Omental fat pad (tissue), 4 donors: ENCODE data around the gene SPATA31C1. TPM values are rescaled to one million over a fixed set of nuclear protein-coding genes. Genes with fewer than 3 reads are reported as not detected.
"Not testable (repeated sequence)": the region's sequence is repeated elsewhere in the genome, so short reads cannot be mapped to it uniquely, and the experiment has no call there.

Source experiments
- ATAC-seq: fragments of 150-250 bp; one replicate; pipeline ENCODE4 v1.9.1; 2016; ENCODE audit warnings: mild to moderate bottlenecking, moderate library complexity; ENCODE audit not compliant: low FRiP score
- DNase-seq: peaks from one replicate; pipeline ENCODE4 v3.0.0-alpha.2; 2019; ENCODE audit warnings: low spot score
- CTCF ChIP-seq, 3 donors: fragments of 450-650 bp; IDR thresholded peaks; one replicate each; pipeline ENCODE4 v1.5.1; 2016 to 2017; ENCODE audit warnings: antibody characterized with exemption in 3 of 3, mild to moderate bottlenecking in 3 of 3, moderate library complexity in 2 of 3
- total RNA-seq, 4 donors: library from RNA; depleted of rRNA; stranded (reverse); fragments of >200 nt; gene quantifications; one replicate each; pipeline ENCODE4 v1.1.0, GENCODE V29; 2016

The SPATA31C1 gene
- not detected for total RNA-seq

- not testable (repeated sequence) for ATAC-seq, DNase-seq
Measured at GRCh38 chr9:87917662-87918061, at the start of gene SPATA31C1. TSS of gene SPATA31C1 (plus strand) at chr9:87917962.

- no peak for TF ChIP-seq CTCF (IDR thresholded peaks at IDR 0.05)
- DNase-seq, result no peak
- ATAC-seq, result no peak
Measured at GRCh38 chr9:87868175-87868574, 49.6 kb upstream of the SPATA31C1 start.

- no peak for TF ChIP-seq CTCF (IDR thresholded peaks at IDR 0.05)
- DNase-seq (no peak), ATAC-seq (no peak)
Measured at GRCh38 chr9:87868635-87869034, 49.1 kb upstream of the SPATA31C1 start.

- DNase-seq, result no peak
- TF ChIP-seq CTCF (IDR thresholded peaks at IDR 0.05), result no peak
Measured at GRCh38 chr9:87869082-87869481, 48.7 kb upstream of the SPATA31C1 start.

GRCh38 chr9:87871425-87872078 is 46.2 kb upstream of the SPATA31C1 start:
- no peak for DNase-seq
- no peak for ATAC-seq
- no peak for TF ChIP-seq CTCF (IDR thresholded peaks at IDR 0.05)

More at GRCh38 chr9:87869082-87869481, 48.7 kb upstream of the SPATA31C1 start:
- no peak for ATAC-seq

- ATAC-seq, result no peak
- TF ChIP-seq CTCF (IDR thresholded peaks at IDR 0.05), result no peak
- no peak for DNase-seq
Measured at GRCh38 chr9:87872079-87872624, 45.6 kb upstream of the SPATA31C1 start.

GRCh38 chr9:87873607-87874303 is 44.0 kb upstream of the SPATA31C1 start:
- DNase-seq (no peak), ATAC-seq (no peak)
- no peak for TF ChIP-seq CTCF (IDR thresholded peaks at IDR 0.05)
